Mammary epithelial cell (primary cell): ENCODE data around the gene HMG20A.

Experiments
- CTCF ChIP-seq, 2 donors: IDR thresholded peaks in 1 of 2; conservative IDR thresholded peaks in 1 of 2; 2 replicates each; pipeline ENCODE4 v1.5.1; 2011 to 2012; ENCODE audit warnings: inconsistent platforms in 2 of 2, low read length in 2 of 2, mild to moderate bottlenecking in 2 of 2, control low read depth in 1 of 2, low read depth in 1 of 2; ENCODE audit not compliant: insufficient read depth in 1 of 2; ENCODE audit errors: extremely low read depth in 1 of 2
- EZH2 ChIP-seq: IDR thresholded peaks from 2 replicates; pipeline ENCODE4 v1.6.1; 2012; ENCODE audit warnings: low read length, inconsistent platforms, borderline replicate concordance

GRCh38 chr15:77487888-77488287 is 67.2 kb downstream of the HMG20A start:
- TF ChIP-seq CTCF (conservative IDR thresholded peaks at IDR 0.05 in 1 of 2, IDR thresholded peaks at IDR 0.05 in 1 of 2; ENCODE audit: extremely low read depth in 1 of 2, insufficient read depth in 1 of 2, low read depth in 1 of 2, low read length in 2 of 2): no peak
- no peak for TF ChIP-seq EZH2
